Measurements from ENCODE around the gene ENG.

ENG gene

GRCh38 chr9:127770905-127771569, 83.4 kb downstream of the ENG start:
- DNase-seq, result peak; percentile 82

GRCh38 chr9:127770583-127770904, 83.9 kb downstream of the ENG start:
- DNase-seq, result no peak

- DNase-seq, result no peak
Measured at GRCh38 chr9:127769929-127770582, 84.4 kb downstream of the ENG start.

- no peak for DNase-seq
Measured at GRCh38 chr9:127769101-127769500, 85.4 kb downstream of the ENG start.

GRCh38 chr9:127768698-127769097, 85.8 kb downstream of the ENG start:
- DNase-seq, result no peak

- DNase-seq, result no peak
Measured at GRCh38 chr9:127767909-127768331, 86.5 kb downstream of the ENG start.

GRCh38 chr9:127767410-127767809, 87.0 kb downstream of the ENG start:
- DNase-seq, result no peak

GRCh38 chr9:127765418-127765817, 89.0 kb downstream of the ENG start:
- DNase-seq, result no peak

Data from GOT3 (cell line).